ENCODE data around the gene TAS2R38.

- TF ChIP-seq CTCF (IDR thresholded peaks at IDR 0.05 in 4 of 5, conservative IDR thresholded peaks at IDR 0.05 in 1 of 5), result no peak
- no peak for TF ChIP-seq POLR2A (IDR thresholded peaks at IDR 0.05)
Observed at GRCh38 chr7:141979568-141979967, 6.0 kb upstream of the TAS2R38 start.

Data from gastrocnemius medialis (tissue), 4 donors.